ENCODE results near the gene LDLR.
"Not testable (repeated sequence)": the region's sequence is repeated elsewhere in the genome, so short reads cannot be mapped to it uniquely, and the experiment has no call there.

DNA sequence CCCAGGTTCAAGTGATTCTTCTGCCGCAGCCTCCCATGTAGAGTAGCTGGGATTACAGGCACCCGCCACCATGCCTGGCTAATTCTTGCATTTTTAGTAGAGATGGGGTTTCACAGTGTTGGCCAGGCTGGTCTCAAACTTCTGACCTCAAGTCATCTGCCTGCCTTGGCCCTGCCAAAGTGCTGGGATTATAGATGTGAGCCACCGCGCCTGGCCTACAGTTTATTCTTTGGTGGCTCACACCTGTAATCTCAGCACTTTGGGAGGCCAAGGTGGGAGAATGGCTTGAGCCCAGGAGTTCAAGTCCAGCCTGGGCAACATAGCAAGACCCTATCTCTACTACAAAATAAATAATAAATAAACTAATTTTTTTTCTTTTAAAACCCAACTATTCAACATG, 34.9 kb downstream of the LDLR start:
- not testable (repeated sequence) for TF ChIP-seq POLR2A (IDR thresholded peaks at IDR 0.05; ENCODE audit: low read depth); CTCF (IDR thresholded peaks at IDR 0.05); EP300 (IDR thresholded peaks at IDR 0.05); POLR2AphosphoS5 (IDR thresholded peaks at IDR 0.05)

All from esophagus muscularis mucosa (tissue), 4 donors.